A204.1 (cell line): Measurements from ENCODE around the gene NPHS1.
"Not testable (repeated sequence)": the region's sequence is repeated elsewhere in the genome, so short reads cannot be mapped to it uniquely, and the experiment has no call there.

Experiments used
- FAIRE-seq: peaks from 2 replicates; lab custom pipeline; 2012; peaks lifted over from hg19 to GRCh38; lab: Jason Lieb, UNC

Gene NPHS1

DNA sequence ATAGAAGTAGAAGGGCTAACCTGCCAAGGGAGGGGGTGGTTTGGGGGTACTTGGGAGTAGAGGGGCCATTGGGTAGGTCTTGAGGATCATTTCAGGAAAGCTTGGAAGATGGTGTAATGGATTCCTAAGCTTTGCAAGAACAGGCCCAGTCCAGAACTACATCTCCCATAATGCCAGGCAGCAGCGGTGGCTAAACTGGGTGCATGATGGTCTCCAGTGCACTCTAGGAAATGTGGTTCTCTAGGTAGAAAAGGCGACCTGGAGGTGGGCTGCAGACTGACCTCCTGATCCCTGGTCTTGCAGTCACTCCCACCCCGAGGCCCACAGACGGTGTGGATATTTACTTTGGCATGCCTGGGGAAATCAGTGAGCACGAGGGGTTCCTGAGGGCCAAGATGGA lies 19.9 kb upstream of the NPHS1 start:
- FAIRE-seq, result no peak

DNA sequence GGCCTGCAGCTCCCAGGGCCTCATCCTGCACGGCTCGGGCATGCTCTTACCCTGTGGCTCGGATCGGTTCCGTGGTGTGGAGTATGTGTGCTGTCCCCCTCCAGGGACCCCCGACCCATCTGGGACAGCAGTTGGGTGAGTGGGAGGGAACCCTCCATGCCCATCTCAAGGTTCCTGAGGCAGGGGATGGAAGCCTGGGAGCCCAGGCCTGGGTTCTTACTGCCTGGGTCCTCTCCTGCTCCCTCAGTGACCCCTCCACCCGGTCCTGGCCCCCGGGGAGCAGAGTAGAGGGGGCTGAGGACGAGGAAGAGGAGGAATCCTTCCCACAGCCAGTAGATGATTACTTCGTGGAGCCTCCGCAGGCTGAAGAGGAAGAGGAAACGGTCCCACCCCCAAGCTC lies 19.3 kb upstream of the NPHS1 start:
- no peak for FAIRE-seq

DNA sequence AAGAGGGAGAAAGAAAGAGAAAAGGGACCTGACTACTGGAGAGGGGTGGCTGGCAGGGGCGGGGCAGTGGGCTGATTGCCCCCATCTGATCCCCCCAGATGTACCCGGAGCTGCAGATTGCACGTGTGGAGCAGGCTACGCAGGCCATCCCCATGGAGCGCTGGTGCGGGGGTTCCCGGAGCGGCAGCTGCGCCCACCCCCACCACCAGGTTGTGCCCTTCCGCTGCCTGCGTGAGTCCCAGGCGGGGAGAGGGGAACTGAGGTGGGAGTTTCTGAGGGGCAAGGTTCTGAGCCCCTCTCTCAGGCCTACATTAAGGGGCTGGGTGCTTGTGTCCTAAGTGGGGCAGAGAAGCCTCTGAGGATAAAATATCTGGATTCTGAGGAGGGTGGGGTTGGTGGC lies 18.5 kb upstream of the NPHS1 start:
- no peak for FAIRE-seq

DNA sequence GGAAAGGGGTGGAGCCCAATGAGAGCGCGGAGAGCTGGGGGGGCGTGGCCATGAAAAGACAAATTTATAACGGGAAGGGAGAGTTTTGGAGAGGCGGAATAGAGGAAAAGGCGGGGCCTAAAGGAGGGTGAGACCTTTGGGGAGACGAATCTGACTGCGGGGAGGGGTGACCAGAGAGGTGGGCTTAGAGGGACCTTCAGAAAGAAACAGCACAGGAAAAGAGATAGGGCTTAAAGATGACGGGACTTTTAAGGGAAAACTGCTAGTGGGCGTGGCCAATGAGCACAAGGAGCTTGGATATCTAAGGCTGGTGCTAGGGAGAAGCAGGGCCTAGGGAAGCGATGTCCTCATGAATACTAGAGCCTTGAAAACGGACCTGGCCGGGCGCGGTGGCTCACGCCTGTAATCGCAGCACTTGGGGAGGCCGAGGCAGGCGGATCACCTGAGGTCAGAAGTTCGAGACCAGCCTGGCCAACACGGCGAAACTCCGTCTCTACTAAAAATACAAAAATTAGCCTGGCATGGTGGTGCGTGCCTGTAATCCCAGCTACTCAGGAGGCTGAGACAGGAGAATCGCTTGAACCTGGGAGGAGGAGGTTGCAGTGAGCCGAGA lies 17.9 kb upstream of the NPHS1 start:
- FAIRE-seq, result not testable (repeated sequence)

DNA sequence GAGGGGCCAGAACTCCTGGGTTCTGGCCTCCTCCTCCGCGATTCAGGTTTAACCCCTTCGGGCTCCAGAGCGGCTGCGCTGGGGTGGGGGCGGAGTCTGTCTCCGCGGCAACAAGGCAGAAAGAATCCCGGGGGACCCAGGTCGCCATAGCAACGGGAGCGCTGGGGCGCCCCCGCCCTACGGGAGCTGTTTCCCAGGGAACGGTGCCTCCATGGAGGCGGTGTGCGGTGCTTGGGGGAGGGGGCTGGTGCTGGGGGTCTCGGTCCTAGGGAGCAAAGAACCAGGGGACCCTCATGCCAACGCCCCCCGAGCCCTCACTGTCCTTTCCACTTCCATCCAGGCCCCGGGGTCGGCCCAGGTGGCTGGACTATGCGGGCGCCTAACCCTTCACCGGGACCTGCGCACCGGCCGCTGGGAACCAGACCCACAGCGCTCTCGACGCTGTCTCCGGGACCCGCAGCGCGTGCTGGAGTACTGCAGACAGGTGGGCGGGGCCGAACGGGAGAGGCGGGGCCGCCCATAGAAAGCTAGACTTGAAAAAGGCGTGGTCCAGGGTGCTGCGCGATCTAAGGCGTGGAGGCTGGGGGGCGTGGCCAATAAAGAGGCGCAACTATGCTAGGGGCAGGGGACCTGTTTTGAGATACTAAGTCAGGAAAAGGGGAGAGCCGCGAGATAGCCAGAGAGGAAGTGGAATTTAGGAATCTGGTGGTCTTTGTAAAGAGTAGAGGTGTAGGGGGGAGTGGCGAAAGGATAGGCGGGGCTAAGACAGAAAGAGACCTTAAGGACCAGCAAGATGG lies 17.2 kb upstream of the NPHS1 start:
- peak; percentile 79 for FAIRE-seq

DNA sequence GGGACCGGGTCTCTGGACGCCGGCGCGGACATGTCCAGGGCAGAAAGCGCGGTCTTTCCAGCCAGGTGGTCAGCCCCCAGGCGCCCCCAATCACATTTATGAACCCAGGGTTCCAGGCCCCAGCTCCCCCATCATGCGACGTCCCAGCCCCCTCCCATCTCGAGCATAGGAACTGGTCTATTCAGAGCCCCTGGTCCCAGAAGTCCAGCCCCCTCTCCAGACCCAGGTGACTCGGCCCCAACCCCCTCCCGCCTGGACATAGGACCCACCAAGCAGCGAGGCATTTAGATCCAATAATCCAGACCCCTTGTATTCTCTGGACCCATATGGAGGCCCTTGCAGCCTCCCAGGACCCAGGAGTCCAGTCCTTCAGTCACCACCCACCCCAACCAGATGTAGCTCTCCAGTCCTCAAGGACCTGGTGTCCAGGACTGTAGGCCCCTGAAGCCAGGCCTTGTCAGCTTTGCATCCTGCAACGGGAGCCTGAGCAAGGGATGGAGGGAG lies 16.6 kb upstream of the NPHS1 start:
- no peak for FAIRE-seq

DNA sequence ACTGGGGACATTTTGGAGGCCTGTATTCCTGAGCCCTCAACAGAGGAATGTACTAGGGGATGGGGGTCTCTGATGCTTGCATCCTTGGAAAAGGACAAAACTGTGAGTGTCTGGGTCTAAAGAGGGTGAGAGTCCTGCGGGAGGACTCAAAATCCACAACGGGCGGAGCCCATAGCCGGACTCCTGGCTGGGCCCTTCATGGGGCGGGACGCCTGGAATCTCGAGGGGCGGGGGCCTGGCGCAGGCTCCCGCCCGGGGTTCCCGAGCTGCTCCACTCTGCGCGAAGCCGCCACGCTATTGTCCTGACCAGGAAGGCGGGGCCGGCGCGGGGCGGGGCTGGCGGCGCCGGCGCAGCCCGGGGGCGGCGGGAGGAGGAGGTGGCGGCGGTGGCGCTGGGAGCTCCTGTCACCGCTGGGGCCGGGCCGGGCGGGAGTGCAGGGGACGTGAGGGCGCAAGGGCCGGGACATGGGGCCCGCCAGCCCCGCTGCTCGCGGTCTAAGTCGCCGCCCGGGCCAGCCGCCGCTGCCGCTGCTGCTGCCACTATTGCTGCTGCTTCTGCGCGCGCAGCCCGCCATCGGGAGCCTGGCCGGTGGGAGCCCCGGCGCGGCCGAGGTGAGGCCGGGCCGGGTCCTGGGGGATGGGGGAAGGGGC lies 16.0 kb upstream of the NPHS1 start, which contains the start of gene APLP1:
APLP1 (plus strand) TSS at position 403 of the 651 bp plus-strand sequence; CDS start at position 466, 63 bp downstream.
- FAIRE-seq, result no peak

DNA sequence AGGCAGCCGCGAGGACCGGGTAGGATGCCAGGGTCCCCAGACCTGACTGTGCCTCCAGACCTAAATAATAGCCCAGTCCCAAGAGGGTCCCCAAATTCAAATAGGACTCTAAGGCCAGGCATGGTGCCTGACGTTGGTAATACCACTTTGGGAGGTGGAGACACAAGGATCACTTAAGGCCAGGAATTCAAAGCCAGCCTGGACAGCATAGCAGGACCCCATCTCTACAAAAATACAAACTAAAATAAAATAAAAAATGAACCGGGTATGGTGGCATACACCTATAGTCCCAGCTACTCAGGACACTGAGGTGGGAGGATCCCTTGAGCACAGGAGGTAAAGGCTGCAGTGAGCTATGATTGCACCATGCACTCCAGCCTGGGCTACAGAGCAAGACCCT lies 10.7 kb upstream of the NPHS1 start:
- no peak for FAIRE-seq

DNA sequence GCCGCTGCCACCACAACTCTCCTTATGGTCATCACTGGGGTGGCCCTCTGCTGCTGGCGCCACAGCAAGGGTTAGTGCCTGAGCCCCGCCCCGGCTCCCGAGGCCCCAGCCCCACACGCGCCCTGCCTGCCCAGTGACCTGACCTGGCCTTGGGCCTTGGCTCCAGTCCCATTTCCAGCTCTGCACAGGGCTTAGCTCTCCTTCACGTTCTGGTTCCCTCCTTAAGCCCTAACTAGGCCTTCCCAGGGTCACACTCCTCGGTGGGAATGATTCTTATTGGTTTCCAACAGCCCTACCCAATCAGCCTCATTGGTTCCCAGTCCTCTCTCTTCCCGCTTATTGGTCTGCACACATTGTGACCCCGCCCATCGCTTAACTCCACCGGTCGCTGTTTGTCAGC lies 10.2 kb upstream of the NPHS1 start:
- FAIRE-seq, result no peak

DNA sequence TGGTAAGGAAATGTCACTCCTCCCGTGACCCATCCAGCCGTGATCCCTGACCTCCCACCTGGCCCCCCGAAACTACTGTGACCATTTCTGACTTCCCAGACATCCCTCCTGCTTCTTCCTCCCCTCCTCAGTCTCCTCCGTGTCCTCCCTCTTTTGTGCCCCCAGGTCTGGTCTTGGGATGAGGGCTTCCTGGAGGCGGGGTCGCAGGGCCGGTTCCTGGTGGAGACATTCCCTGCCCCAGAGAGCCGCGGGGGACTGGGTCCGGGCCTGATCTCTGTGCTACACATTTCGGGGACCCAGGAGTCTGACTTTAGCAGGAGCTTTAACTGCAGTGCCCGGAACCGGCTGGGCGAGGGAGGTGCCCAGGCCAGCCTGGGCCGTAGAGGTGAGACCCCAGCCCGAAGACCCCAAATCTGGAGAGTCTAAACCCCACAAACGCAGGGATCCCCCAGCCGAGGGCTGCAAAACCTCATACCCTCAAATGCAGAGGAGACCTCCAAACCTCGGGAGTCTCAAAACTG lies 9.4 kb upstream of the NPHS1 start:
- no peak for FAIRE-seq

DNA sequence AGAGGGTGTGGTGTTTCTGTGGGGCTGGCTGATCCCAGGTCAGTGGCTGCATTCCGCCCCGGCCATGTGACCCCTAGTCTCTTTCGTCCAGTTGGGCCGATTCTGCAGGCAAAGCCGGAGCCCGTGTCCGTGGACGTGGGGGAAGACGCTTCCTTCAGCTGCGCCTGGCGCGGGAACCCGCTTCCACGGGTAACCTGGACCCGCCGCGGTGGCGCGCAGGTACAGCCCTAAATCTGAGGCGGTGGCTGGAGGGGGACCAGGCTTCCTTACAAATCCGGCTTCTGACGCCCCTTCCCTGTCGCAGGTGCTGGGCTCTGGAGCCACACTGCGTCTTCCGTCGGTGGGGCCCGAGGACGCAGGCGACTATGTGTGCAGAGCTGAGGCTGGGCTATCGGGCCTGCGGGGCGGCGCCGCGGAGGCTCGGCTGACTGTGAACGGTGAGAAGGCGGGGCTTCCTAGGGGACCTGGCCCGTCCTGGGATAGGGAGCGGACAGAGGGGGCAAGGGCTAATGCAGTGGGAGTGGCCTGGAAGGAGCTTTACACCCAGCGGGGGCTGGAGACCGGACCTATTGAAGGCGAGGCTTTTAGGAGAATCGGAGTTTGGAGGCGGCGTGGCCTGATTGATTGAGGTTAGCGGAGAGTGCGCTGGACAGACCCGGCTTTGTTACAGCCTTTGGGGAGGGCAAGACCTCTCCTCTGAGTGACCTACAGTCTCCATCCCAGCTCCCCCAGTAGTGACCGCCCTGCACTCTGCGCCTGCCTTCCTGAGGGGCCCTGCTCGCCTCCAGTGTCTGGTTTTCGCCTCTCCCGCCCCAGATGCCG lies 8.7 kb upstream of the NPHS1 start:
- FAIRE-seq, result no peak

DNA sequence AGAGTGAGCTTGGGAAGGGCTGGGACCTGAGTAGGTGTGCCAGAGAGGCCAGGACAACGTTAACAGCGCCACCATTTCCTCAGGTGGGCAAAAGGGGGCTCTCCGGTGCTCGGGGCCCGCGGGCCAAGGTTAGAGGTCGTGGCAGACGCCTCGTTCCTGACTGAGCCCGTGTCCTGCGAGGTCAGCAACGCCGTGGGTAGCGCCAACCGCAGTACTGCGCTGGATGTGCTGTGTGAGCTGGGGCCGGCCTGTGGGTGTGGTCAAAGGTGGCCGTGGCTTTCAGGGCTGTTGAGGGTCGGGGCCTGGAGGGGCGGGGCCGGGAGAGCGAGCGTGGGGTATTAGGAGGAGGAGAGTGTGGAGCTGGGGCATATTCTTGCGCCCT lies 8.1 kb upstream of the NPHS1 start:
- no peak for FAIRE-seq

DNA sequence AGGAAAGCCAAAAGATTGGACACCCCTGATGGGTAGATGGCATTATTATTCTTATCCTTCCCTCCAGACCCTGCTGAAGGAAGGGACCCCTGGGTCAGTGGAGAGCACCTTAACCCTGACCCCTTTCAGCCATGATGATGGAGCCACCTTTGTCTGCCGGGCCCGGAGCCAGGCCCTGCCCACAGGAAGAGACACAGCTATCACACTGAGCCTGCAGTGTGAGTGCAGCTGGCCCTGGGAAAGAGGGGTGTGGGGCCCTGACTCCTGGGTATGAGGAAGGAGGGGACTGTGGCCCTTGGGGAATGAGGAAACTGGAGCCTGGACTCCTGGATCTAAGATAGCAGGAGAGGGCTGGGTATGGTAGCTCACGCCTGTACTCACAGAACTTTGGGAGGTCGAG lies 7.1 kb upstream of the NPHS1 start:
- FAIRE-seq, result no peak

DNA sequence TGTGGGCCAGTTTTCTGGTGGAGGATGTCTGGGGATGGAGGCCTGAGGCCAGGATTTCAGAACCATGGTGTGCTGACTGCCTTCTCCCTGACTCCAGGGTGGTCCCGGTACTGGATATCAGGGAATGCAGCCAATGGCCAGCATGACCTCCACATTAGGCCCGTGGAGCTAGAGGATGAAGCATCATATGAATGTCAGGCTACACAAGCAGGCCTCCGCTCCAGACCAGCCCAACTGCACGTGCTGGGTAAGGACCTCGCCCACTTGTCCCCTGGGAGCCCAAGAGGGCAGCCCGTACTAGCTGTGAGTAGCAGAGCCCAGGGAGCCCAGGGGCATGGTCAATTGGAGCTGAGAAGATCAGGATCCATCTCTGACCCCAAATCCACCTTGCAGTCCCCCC lies 6.0 kb upstream of the NPHS1 start:
- no peak for FAIRE-seq

DNA sequence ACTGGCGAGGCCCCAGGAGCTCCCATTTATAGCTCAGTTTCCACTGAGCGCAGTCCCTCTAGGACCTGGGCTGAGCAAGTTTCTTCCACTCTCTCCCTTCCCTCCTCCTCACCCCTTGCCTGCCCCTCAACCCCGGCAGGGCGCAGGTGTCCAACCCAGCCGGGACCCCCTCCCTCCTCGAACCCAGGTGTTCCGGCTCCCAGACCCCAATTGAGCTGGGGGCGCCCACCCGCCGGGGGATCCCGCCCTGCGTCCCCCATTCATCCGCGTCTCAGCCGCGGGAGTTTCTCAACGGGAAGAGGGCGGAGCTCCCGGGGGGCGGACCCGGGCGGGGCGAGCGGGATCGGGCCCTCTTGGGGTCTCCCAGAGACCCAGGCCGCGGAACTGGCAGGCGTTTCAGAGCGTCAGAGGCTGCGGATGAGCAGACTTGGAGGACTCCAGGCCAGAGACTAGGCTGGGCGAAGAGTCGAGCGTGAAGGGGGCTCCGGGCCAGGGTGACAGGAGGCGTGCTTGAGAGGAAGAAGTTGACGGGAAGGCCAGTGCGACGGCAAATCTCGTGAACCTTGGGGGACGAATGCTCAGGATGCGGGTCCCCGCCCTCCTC lies 4.3 kb upstream of the NPHS1 start, which contains the start of gene KIRREL2:
KIRREL2 (plus strand) TSS at position 366 of the 604 bp plus-strand sequence; CDS start at position 575, 209 bp downstream.
- no peak for FAIRE-seq

DNA sequence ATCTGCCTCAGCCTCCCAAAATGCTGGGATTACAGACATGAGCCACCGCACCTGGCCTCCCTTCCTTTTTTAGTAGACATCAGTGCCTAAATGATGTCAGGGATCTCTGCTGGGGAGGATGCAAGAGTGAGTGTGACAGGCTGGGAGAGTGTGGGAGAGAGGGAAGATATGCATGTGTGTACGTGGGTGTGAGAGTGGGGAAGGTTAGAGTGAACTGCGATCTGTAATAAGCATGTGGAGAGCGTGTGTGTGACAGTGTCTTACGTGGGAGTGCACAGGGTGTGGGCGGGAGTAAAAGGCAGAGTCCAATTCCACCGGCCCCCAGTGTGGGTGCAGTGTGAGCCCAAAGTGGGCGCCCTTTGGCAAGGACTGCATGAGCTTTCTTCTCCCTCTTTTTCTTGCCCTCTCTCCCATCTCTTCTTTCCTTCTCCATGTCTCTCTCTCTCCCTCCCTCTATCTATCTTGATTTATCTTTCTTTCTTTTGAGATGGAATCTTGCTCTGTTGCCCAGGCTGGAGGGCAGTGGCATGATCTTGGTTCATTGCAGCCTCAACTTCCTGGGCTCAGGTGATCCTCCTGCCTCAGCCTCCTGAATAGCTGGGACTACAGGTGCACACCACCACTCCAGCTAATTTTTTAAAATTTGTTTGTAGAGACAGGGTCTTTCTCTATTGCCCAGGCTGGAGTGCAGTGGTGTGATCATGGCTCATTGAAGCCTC lies 893 bp upstream of the NPHS1 start:
- no peak for FAIRE-seq

DNA sequence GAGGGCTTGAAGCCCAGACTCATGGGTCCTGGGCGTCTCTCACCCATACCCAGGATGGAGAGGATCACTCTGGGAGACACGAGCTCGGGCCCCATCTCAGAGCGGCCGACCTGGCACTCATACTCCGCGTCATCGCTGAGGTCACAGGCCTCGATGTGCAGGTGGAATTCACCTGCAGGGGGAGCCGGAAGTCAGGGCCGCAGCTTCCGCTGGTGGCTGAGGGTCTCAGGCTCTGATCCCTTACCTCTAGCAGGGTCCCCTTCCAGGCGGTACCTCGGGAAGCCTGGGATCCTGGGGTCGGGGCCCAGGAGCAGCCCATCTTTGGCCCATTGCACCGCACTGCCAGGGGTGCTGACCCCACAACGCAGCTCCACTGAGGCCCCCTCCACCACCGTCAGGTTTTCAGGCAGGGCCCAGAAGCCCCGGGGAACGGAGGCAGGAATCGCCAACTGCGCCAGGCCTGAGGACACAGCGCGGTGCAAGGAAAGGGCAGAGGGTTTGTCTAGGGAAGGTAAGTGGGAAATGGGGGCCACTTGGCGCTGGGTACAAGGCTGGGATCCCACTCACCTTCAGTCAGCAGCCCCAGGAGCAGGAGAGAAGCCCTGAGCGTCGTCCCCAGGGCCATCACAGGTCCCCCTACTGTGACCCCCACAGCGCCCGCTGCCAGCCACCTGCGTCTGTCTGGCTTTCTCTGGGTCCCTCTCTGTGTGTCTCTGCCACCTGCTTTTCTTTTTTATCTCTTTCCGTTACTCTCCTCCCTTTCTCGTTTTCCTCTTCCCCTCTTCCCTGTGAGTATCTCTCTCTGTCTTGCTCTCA lies 883 bp downstream of the NPHS1 start:
- FAIRE-seq, result no peak

DNA sequence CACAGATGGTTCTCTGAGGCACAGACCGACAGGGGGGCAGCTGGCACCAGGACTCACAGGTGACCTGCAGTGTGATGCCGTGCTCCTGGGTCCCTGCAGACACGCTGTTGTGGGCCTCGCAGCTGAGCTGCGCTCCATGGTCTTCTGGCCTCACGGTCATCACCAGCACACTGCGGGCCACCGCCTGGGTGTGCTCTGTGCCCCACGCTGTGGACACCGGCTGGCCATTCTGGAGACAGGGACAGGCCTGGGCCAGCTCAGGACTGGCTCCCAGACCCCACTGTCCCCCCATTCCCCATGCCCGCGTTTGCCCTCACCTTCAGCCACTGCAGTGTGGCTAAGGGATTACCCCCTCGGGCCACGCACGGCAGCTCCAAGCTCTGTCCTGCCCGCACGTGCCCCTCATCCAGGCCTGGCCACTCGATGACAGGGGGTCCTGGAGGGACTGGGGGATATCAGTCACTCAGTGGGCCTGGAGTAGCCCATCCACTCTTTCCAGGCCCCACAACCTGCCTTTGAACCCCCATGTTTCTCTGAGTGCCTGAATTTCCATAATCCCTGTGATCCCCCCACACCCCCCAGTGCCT lies 3.3 kb downstream of the NPHS1 start:
- FAIRE-seq, result no peak

DNA sequence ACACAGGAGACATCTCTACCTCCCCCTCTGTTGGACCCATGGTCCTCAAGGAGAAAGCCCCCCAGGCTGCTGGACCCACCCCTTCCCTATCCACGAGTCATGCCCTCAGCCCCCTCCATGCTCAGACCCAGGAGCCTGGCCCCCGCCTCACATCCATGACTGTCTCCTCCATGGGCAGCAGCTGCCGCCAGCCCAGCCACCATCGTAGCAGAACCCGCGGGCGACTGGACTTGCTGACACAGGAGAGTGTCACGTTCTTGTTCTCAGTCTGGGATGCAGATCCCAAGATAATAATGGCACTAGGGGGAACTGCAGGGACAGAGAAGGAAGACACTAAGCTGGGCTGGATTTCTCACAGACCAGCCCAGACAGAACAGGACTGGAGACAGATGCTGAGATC lies 3.8 kb downstream of the NPHS1 start:
- FAIRE-seq, result no peak

DNA sequence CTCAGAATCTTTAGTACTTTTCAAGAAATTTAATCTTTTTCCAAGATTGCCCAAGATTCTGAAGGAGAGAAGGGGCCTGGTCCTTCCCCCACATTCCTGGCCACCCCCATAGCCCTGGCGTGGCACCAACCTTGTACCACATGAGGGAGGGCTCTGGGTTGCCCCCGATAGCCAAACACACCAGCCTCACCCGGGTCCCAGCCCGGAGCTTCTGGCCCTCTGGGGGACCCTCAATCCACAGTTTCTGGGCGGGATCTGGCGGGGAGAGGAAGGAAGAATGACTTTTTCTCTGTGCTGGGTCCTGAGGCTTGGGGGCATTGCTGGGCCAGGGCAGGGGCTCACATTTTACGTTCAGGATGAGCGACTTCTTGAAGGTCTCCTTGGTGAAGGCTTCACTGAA lies 4.4 kb downstream of the NPHS1 start:
- no peak for FAIRE-seq
